Heart right ventricle (tissue), 16 donors: Measurements from ENCODE around the gene UPP1. TPM values are rescaled to one million over a fixed set of nuclear protein-coding genes. Genes with fewer than 3 reads are reported as not detected.

Experiments
- ATAC-seq, 8 donors: fragments of 200-7000 bp; cut with Tn5 transposase; one replicate each; pipeline ENCODE4 v1.9.1; 2020; ENCODE audit warnings: mild to moderate bottlenecking in 8 of 8, moderate library complexity in 8 of 8, moderate number of reproducible peaks in 1 of 8
- DNase-seq, 2 donors: peaks; one replicate each; pipeline ENCODE4 v3.0.0-alpha.2; 2020
- H3K27ac ChIP-seq, 10 donors: fragments of 200-600 bp; sonication (generic) in 2 of 10; one replicate each; pipeline versions ENCODE4 v1.5.0 to v1.8.0; 2020 to 2022; ENCODE audit warnings: mild to moderate bottlenecking in 3 of 10
- H3K27me3 ChIP-seq, 7 donors: fragments of 200-600 bp; one replicate each; pipeline ENCODE4 v1.8.0; 2021 to 2022; ENCODE audit warnings: mild to moderate bottlenecking in 2 of 7
- H3K36me3 ChIP-seq, 9 donors: fragments of 200-600 bp; sonication (generic) in 1 of 9; one replicate each; pipeline versions ENCODE4 v1.5.0 to v1.8.0; 2020 to 2022; ENCODE audit warnings: mild to moderate bottlenecking in 2 of 9
- H3K4me1 ChIP-seq, 9 donors: fragments of 200-600 bp; sonication (generic) in 1 of 9; one replicate each; pipeline versions ENCODE4 v1.5.0 to v1.8.0; 2020 to 2022; ENCODE audit warnings: mild to moderate bottlenecking in 4 of 9
- H3K4me3 ChIP-seq, 10 donors: fragments of 200-600 bp; sonication (generic) in 2 of 10; one replicate each; pipeline versions ENCODE4 v1.5.0 to v1.8.0; 2020 to 2022; ENCODE audit warnings: mild to moderate bottlenecking in 7 of 10, moderate library complexity in 2 of 10
- H3K9me3 ChIP-seq, 11 donors: fragments of 200-600 bp in 10 of 11; sonication (generic) in 2 of 11; one replicate each; pipeline versions ENCODE4 v1.5.0 to v1.8.0; 2013 to 2022; ENCODE audit warnings: mild to moderate bottlenecking in 2 of 11, control low read depth in 1 of 11, moderate library complexity in 1 of 11
- CTCF ChIP-seq, 9 donors: fragments of 200-600 bp; sonication (generic) in 2 of 9; IDR thresholded peaks; one replicate each; pipeline versions ENCODE4 v1.5.0 to v1.8.0; 2021 to 2022; ENCODE audit warnings: antibody characterized with exemption in 9 of 9, mild to moderate bottlenecking in 5 of 9, moderate library complexity in 1 of 9
- WGBS, 2 donors: extraction: QIAGEN DNeasy Blood & Tissue Kit; methylation state at CpG; one replicate each; pipeline ENCODE4 v1.1.7; 2013; ENCODE audit warnings: inconsistent platforms in 1 of 2; 5-methylcytosine and 5-hydroxymethylcytosine counted together
- intact Hi-C, 10 donors: fragments of 100-400 bp; cut with DNase I; formaldehyde crosslinking; loops; one replicate each; pipeline versions ENCODE4 v1.11.1 to v1.14.2; 2022
- long read RNA-seq, 3 donors: library from polyadenylated mRNA; unstranded; transcript quantifications; one replicate each; pipeline ENCODE4 v2.0.0, GENCODE V29; 2020 to 2021
- polyA plus RNA-seq, 2 donors: library from polyadenylated mRNA; stranded (reverse); fragments of 200-250 nt; gene quantifications; one replicate each; pipeline ENCODE4 v1.2.3, GENCODE V29; 2013
- total RNA-seq, 10 donors: library from RNA; stranded (reverse); fragmentation: NEBNext Ultra II Directional in 3 of 10; extraction: Animal tissue kit (Norgen Biotek cat#: 25700) in 3 of 10; gene quantifications; one replicate each; pipeline versions ENCODE4 v1.2.1 to v1.2.4, GENCODE V29; 2021 to 2023
- donor health status: Arrhythmogenic right ventricular cardiomyopathy.
- donor health status: ischemic (EF 13 %, LVEDD 7.1; RV severe dilation, severe dysfunction).
- donor health status: healthy with polysubstance abuse.
- donor health status: DM: no; HTN: yes; CAD: no.
- donor health status: DM: no; HTN: no; CAD: no.
- donor health status: ischemic (EF 25% LVEDD 6.9; RV normal size, moderate dysfunction).
- donor health status: ischemic (EF 25% LVEDD 5.7; RV mildly dilated, moderate dysfunction).
- donor health status: healthy.
- donor health status: DM: yes; HTN: yes; CAD: no.
- donor health status: Ischemic cardiomyopathy.
- donor health status: ischemic (EF 35%, LVEDD 5.7; RV mildly dilated, moderate dysfunction).
- donor health status: nonischemic (EF 11% LVEDD 7.7; RV severe dilation, severe dysfunction).
- donor health status: DM: yes; HTN: yes; CAD: no.
- donor health status: PGD.
- donor health status: ischemic (EF 29% LVEDD 5.4; RV normal size, mild dysfunction).
- donor health status: nonischemic (EF 23%, LVEDD 6.1; RV moderate dilation, normal function).

UPP1 gene
- total RNA-seq: 10 to 100 TPM; 14.4 to 26.6 (median 17.4) TPM
- polyA plus RNA-seq: 10 to 100 TPM; 27.5 to 54.5 TPM
- long read RNA-seq, donor 1, partial matches to known transcripts: 2 of 12 reads
- long read RNA-seq, donor 1, other reads (novel, unspliced or antisense): 7 of 12 reads
- long read RNA-seq, donor 2, transcript UPP1-212 (3 exons, 2,782 nt): minor isoform, 6 of 19 reads
- long read RNA-seq, donor 2, transcript UPP1-202 (6 exons, 955 nt): major isoform, 7 of 19 reads
- long read RNA-seq, donor 2, partial matches to known transcripts: 1 of 19 reads
- long read RNA-seq, donor 2, other reads (novel, unspliced or antisense): 5 of 19 reads
- long read RNA-seq, donor 3, transcript UPP1-212 (3 exons, 2,782 nt): major isoform, 7 of 10 reads
- long read RNA-seq, donor 3, partial matches to known transcripts: 1 of 10 reads
- long read RNA-seq, donor 3, other reads (novel, unspliced or antisense): 1 of 10 reads

GRCh38 chr7:48089046-48090003, at the start of gene UPP1:
UPP1 (plus strand) TSS chr7:48089265; CDS start chr7:48094784, 5,519 bp downstream.
- 3 to 5% methylated on average over 92 to 96 of the region's 96 CpGs for WGBS, 2 donors
- no peaks in the 10 kb centered on the region for H3K27me3 ChIP-seq
- no peak for TF ChIP-seq CTCF (IDR thresholded peaks at IDR 0.05)
- DNase-seq: peak; percentile 90 to 93
- H3K9me3 ChIP-seq: no peaks in the 10 kb centered on the region
- peaks cover 2 to 86% (median 49%) of the 10 kb centered on the region in 9 donors for H3K4me1 ChIP-seq
- intact Hi-C loops: loop anchor here in 6 of 10 donors (2.0 to 10.0 kb wide), 6 partner anchors 52 to 112 kb away; partner anchors contain the start of genes C7orf57 (in 5 of the 6) and HUS1 (in 2 of the 6)
- H3K27ac ChIP-seq: peak within 1 kb of the TSS; percentile 31 to 99 (median 96)
- H3K36me3 ChIP-seq: peaks cover 0 to 42% (median 0%) of the 10 kb centered on the region in 9 donors
- peak within 1 kb of the TSS; percentile 62 to 93 (median 82) for H3K4me3 ChIP-seq
- peak; percentile 90 to 96 (median 92) for ATAC-seq

- no peaks in the 10 kb centered on the region for H3K9me3 ChIP-seq
- intact Hi-C loops: no loop called here
- WGBS, 2 donors: 94 to 96% methylated on average over 18 of the region's 18 CpGs
- TF ChIP-seq CTCF (IDR thresholded peaks at IDR 0.05): no peak
- ATAC-seq (no peak), DNase-seq (no peak)
- H3K27ac ChIP-seq: no peak overlapping the region
- no peak overlapping the region for H3K4me3 ChIP-seq
- no peaks in the 10 kb centered on the region for H3K36me3 ChIP-seq
- H3K4me1 ChIP-seq: peaks cover 1 to 4% (median 2%) of the 10 kb centered on the region in 9 donors
- H3K27me3 ChIP-seq: peaks cover 0 to 16% (median 6%) of the 10 kb centered on the region in 7 donors
Measured at GRCh38 chr7:48040944-48041652, 48.0 kb upstream of the UPP1 start.

GRCh38 chr7:48041653-48041970, 47.5 kb upstream of the UPP1 start:
- ATAC-seq: no peak
- intact Hi-C loops: no loop called here
- H3K9me3 ChIP-seq: no peaks in the 10 kb centered on the region
- H3K4me3 ChIP-seq: no peak overlapping the region
- DNase-seq: no peak
- H3K36me3 ChIP-seq: no peaks in the 10 kb centered on the region
- no peak overlapping the region for H3K27ac ChIP-seq
- H3K27me3 ChIP-seq: peaks cover 0 to 11% (median 1%) of the 10 kb centered on the region in 7 donors
- no peak for TF ChIP-seq CTCF (IDR thresholded peaks at IDR 0.05)
- WGBS, 2 donors: 70 to 71% methylated on average over 3 of the region's 3 CpGs
- H3K4me1 ChIP-seq: no peaks in the 10 kb centered on the region
